H1 (cell line): ENCODE data around the gene COA1. TPM values are rescaled to one million over a fixed set of nuclear protein-coding genes. Genes with fewer than 3 reads are reported as not detected.

Experiments used
- BACH1 ChIP-seq: IDR thresholded peaks from 2 replicates; pipeline ENCODE4 v1.6.1; 2012; ENCODE audit warnings: low read length, improper control_type of control experiment
- CBX8 ChIP-seq: fragments of 300-800, 300-1000 bp; sonication (generic); IDR thresholded peaks from 2 replicates; pipeline ENCODE4 v1.7.1; 2016; ENCODE audit warnings: low read depth, low read length, borderline replicate concordance
- KDM1A ChIP-seq: fragments of 200-600, 300-600 bp; sonication (generic); IDR thresholded peaks from 2 replicates; pipeline ENCODE4 v1.7.1; 2016; ENCODE audit warnings: mild to moderate bottlenecking, low read length, borderline replicate concordance
- POLR2AphosphoS5 ChIP-seq: IDR thresholded peaks from 2 replicates; pipeline ENCODE4 v1.6.1; 2011; ENCODE audit warnings: low read depth, low read length
- RAD21 ChIP-seq, 2 experiments: IDR thresholded peaks in 1 of 2; conservative IDR thresholded peaks in 1 of 2; 2 replicates each; pipeline ENCODE4 v1.6.1; 2011; ENCODE audit warnings: low read depth in 2 of 2, low read length in 2 of 2, improper control_type of control experiment in 1 of 2, inconsistent platforms in 1 of 2, mild to moderate bottlenecking in 1 of 2, moderate library complexity in 1 of 2
- RBBP5 ChIP-seq: IDR thresholded peaks from 2 replicates; pipeline ENCODE4 v1.7.1; 2012; ENCODE audit warnings: low read depth, mild to moderate bottlenecking, inconsistent platforms, low read length, moderate library complexity, borderline replicate concordance
- SIN3A ChIP-seq, 2 experiments: IDR thresholded peaks in 1 of 2; conservative IDR thresholded peaks in 1 of 2; 2 replicates each; pipeline ENCODE4 v1.6.1; 2011 to 2012; ENCODE audit warnings: low read length in 2 of 2, improper control_type of control experiment in 1 of 2, low read depth in 1 of 2, mild to moderate bottlenecking in 1 of 2
- polyA plus RNA-seq, 7 experiments: library from polyadenylated mRNA; depleted of rRNA in 3 of 7; stranded (reverse) in 5 of 7; unstranded in 2 of 7; fragments of >200 nt in 5 of 7; fragments of 200-250 nt in 2 of 7; gene quantifications; 1 replicate in 5 of 7; 2 replicates in 1 of 7; 4 replicates in 1 of 7; pipeline versions ENCODE4 v1.2.1 to v1.2.3, GENCODE V29; 2011 to 2013; ENCODE audit warnings: missing spikeins in 2 of 7, mixed read lengths in 2 of 7
- total RNA-seq: library from RNA; stranded (reverse); fragmentation: NEBNext Ultra II Directional; extraction: Animal tissue kit (Norgen Biotek cat#: 25700); gene quantifications from 2 replicates; pipeline ENCODE4 v1.2.1, GENCODE V29; 2021

Gene COA1
- total and polyA plus RNA-seq, 2 of the 8 experiments (the other 6 are each of a cell fraction or from before 2014, with no cell fraction given) = 98.6 to 143 TPM

DNA sequence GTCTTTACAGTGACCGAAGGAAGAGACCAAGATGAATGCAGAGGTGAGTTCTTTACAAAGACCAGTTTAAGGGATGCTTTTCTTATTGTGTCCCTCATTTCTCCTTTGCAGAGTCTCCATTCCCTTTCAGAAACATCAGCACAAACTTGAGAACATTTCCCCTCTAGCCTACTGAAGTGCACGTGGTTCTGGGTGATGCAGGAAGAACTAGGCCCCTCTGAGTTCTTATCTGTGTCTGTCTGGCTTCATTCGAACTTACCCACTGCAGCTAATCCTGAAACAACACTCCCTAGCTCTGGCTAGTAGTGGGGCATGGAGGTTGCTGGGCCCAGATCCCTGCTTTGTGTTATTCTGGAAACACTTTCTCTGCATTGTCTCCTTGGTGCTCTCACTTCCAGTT, 41.8 kb upstream of the COA1 start (continued):
- TF ChIP-seq POLR2AphosphoS5 (no peak), SIN3A (conservative IDR thresholded peaks at IDR 0.05 in 1 of 2, IDR thresholded peaks at IDR 0.05 in 1 of 2; ENCODE audit: low read depth in 1 of 2, low read length in 2 of 2) (no peak), BACH1 (no peak), RAD21 (IDR thresholded peaks at IDR 0.05 in 1 of 2, conservative IDR thresholded peaks at IDR 0.05 in 1 of 2; ENCODE audit: low read depth in 2 of 2, low read length in 2 of 2) (no peak), KDM1A (no peak), RBBP5 (no peak), CBX8 (no peak)
